ENCODE results near the gene EGFR.

The EGFR gene

GRCh38 chr7:55255496-55256445, 237.0 kb downstream of the EGFR start:
- Histone ChIP-seq H3K9ac (ENCODE audit: low read depth in 1 of 2, low read length in 2 of 2) (peak overlapping the region; percentile 32 to 65), H3K4me3 (ENCODE audit: low read length in 2 of 2) (peak overlapping the region; percentile 70 to 78), H3K27ac (ENCODE audit: low read depth in 2 of 2, low read length in 2 of 2) (no peak overlapping the region), H3K9me3 (ENCODE audit: control insufficient read depth in 2 of 2, low read length in 2 of 2) (no peaks in the 10 kb centered on the region), H3K4me1 (ENCODE audit: control insufficient read depth in 2 of 2, insufficient read depth in 2 of 2, low read length in 2 of 2) (peaks cover 10 to 12% of the 10 kb centered on the region in 2 donors), H3K27me3 (ENCODE audit: control insufficient read depth in 2 of 2, insufficient read depth in 2 of 2, low read length in 2 of 2) (peaks cover 10 to 18% of the 10 kb centered on the region in 2 donors), H3K36me3 (ENCODE audit: control insufficient read depth in 2 of 2, insufficient read depth in 2 of 2, low read length in 2 of 2) (no peaks in the 10 kb centered on the region)

- Histone ChIP-seq H3K36me3 (ENCODE audit: control insufficient read depth in 2 of 2, insufficient read depth in 2 of 2, low read length in 2 of 2) (no peaks in the 10 kb centered on the region), H3K4me1 (ENCODE audit: control insufficient read depth in 2 of 2, insufficient read depth in 2 of 2, low read length in 2 of 2) (peaks cover 10 to 12% of the 10 kb centered on the region in 2 donors)
Observed at GRCh38 chr7:55258631-55259030, 239.8 kb downstream of the EGFR start.

GRCh38 chr7:55260171-55260570, 241.4 kb downstream of the EGFR start:
- no peaks in the 10 kb centered on the region for H3K36me3 ChIP-seq (ENCODE audit: control insufficient read depth in 2 of 2, insufficient read depth in 2 of 2, low read length in 2 of 2)
- no peaks in the 10 kb centered on the region for H3K9me3 ChIP-seq (ENCODE audit: control insufficient read depth in 2 of 2, low read length in 2 of 2)

More at GRCh38 chr7:55258631-55259030, 239.8 kb downstream of the EGFR start:
- Histone ChIP-seq H3K9ac (ENCODE audit: low read depth in 1 of 2, low read length in 2 of 2) (no peak overlapping the region), H3K9me3 (ENCODE audit: control insufficient read depth in 2 of 2, low read length in 2 of 2) (no peaks in the 10 kb centered on the region), H3K4me3 (ENCODE audit: low read length in 2 of 2) (no peak overlapping the region), H3K27ac (ENCODE audit: low read depth in 2 of 2, low read length in 2 of 2) (no peak overlapping the region), H3K27me3 (ENCODE audit: control insufficient read depth in 2 of 2, insufficient read depth in 2 of 2, low read length in 2 of 2) (peaks cover 10% of the 10 kb centered on the region in 2 donors)

GRCh38 chr7:55260676-55261385, 242.0 kb downstream of the EGFR start:
- Histone ChIP-seq H3K4me3 (ENCODE audit: low read length in 2 of 2) (no peak overlapping the region), H3K9me3 (ENCODE audit: control insufficient read depth in 2 of 2, low read length in 2 of 2) (no peaks in the 10 kb centered on the region), H3K36me3 (ENCODE audit: control insufficient read depth in 2 of 2, insufficient read depth in 2 of 2, low read length in 2 of 2) (no peaks in the 10 kb centered on the region), H3K4me1 (ENCODE audit: control insufficient read depth in 2 of 2, insufficient read depth in 2 of 2, low read length in 2 of 2) (peaks cover 0 to 1% of the 10 kb centered on the region in 2 donors), H3K27ac (ENCODE audit: low read depth in 2 of 2, low read length in 2 of 2) (no peak overlapping the region), H3K27me3 (ENCODE audit: control insufficient read depth in 2 of 2, insufficient read depth in 2 of 2, low read length in 2 of 2) (peaks cover 0 to 8% of the 10 kb centered on the region in 2 donors), H3K9ac (ENCODE audit: low read depth in 1 of 2, low read length in 2 of 2) (no peak overlapping the region)

More at GRCh38 chr7:55260171-55260570, 241.4 kb downstream of the EGFR start:
- Histone ChIP-seq H3K4me3 (ENCODE audit: low read length in 2 of 2) (no peak overlapping the region), H3K4me1 (ENCODE audit: control insufficient read depth in 2 of 2, insufficient read depth in 2 of 2, low read length in 2 of 2) (peaks cover 3 to 4% of the 10 kb centered on the region in 2 donors), H3K27ac (ENCODE audit: low read depth in 2 of 2, low read length in 2 of 2) (no peak overlapping the region), H3K9ac (ENCODE audit: low read depth in 1 of 2, low read length in 2 of 2) (no peak overlapping the region), H3K27me3 (ENCODE audit: control insufficient read depth in 2 of 2, insufficient read depth in 2 of 2, low read length in 2 of 2) (peaks cover 0 to 8% of the 10 kb centered on the region in 2 donors)

All from mucosa of rectum (tissue), 2 donors.